Upper lobe of left lung (tissue), 6 donors: Measurements from ENCODE around the gene RTCB. TPM values are rescaled to one million over a fixed set of nuclear protein-coding genes. Genes with fewer than 3 reads are reported as not detected.

Experiments used
- ATAC-seq, 2 donors: fragments of 200-7000 bp; cut with Tn5 transposase; one replicate each; pipeline ENCODE4 v1.9.1; 2022; ENCODE audit warnings: mild to moderate bottlenecking in 2 of 2, moderate library complexity in 2 of 2; ENCODE audit not compliant: low FRiP score in 2 of 2
- DNase-seq, 2 donors: peaks; one replicate each; pipeline ENCODE4 v3.0.0-alpha.2; 2019 to 2020
- H3K27ac ChIP-seq, 4 donors: fragments of 200-600 bp; sonication (generic); one replicate each; pipeline ENCODE4 v1.5.1; 2016 to 2019
- H3K27me3 ChIP-seq, 4 donors: fragments of 200-600 bp; sonication (generic); one replicate each; pipeline ENCODE4 v1.5.1; 2017 to 2019
- H3K36me3 ChIP-seq, 4 donors: fragments of 200-600 bp; sonication (generic); one replicate each; pipeline ENCODE4 v1.5.1; 2016 to 2019
- H3K4me1 ChIP-seq, 4 donors: fragments of 200-600 bp; sonication (generic); one replicate each; pipeline ENCODE4 v1.5.1; 2018 to 2019
- H3K4me3 ChIP-seq, 4 donors: fragments of 200-600 bp; sonication (generic); one replicate each; pipeline ENCODE4 v1.5.1; 2017 to 2019; ENCODE audit warnings: mild to moderate bottlenecking in 2 of 4, moderate library complexity in 1 of 4
- H3K9me3 ChIP-seq, 4 donors: fragments of 200-600 bp; sonication (generic); one replicate each; pipeline ENCODE4 v1.5.1; 2018 to 2019
- CTCF ChIP-seq, 6 experiments: fragments of 450-650 bp in 4 of 6; fragments of 200-600 bp in 2 of 6; sonication (generic) in 2 of 6; IDR thresholded peaks; one replicate each; pipeline ENCODE4 v1.5.1; 2016 to 2019; ENCODE audit warnings: antibody characterized with exemption in 6 of 6
- EP300 ChIP-seq, 4 donors: sonication (generic); formaldehyde crosslinking; IDR thresholded peaks; one replicate each; pipeline ENCODE4 v1.5.1; 2017; ENCODE audit warnings: antibody characterized with exemption in 4 of 4, control low read depth in 2 of 4
- POLR2A ChIP-seq, 4 donors: fragments of 450-650 bp; IDR thresholded peaks; one replicate each; pipeline ENCODE4 v1.5.1; 2016 to 2017; ENCODE audit warnings: antibody characterized with exemption in 4 of 4, mild to moderate bottlenecking in 2 of 4
- POLR2AphosphoS5 ChIP-seq, 2 donors: sonication (generic); formaldehyde crosslinking; IDR thresholded peaks; one replicate each; pipeline ENCODE4 v1.5.1; 2017; ENCODE audit warnings: antibody characterized with exemption in 2 of 2
- WGBS, 2 donors: methylation state at CpG; one replicate each; pipeline ENCODE4 v1.1.5; 2017 to 2018; 5-methylcytosine and 5-hydroxymethylcytosine counted together
- total RNA-seq, 6 donors: library from RNA; depleted of rRNA in 4 of 6; stranded (reverse); fragments of >200 nt in 4 of 6; gene quantifications; one replicate each; pipeline versions ENCODE4 v1.1.0 to v1.2.1, GENCODE V29; 2016 to 2021
- donor health status: DM: no; HTN: no; CAD: no; lungs with moderate emphysema.
- donor health status: DM: no; HTN: yes; CAD: no; lungs with severe emphysema.

RTCB gene
- total RNA-seq, 6 donors from 2014 or later: 45.3 to 71.4 (median 63.7) TPM

GRCh38 chr22:32410459-32410858 lies 1.6 kb downstream of the RTCB start:
- Histone ChIP-seq H3K27me3 (no peaks in the 10 kb centered on the region), H3K36me3 (peaks cover 13 to 33% (median 21%) of the 10 kb centered on the region in 4 donors), H3K27ac (no peak overlapping the region), H3K4me3 (peak overlapping the region in 3 of 4 donors; percentile 72 to 90 (median 85)), H3K9me3 (no peaks in the 10 kb centered on the region), H3K4me1 (peaks cover 16 to 25% (median 18%) of the 10 kb centered on the region in 4 donors)
- DNase-seq (no peak), ATAC-seq (no peak)
- 78 to 85% methylated on average over 4 of the region's 4 CpGs for WGBS, 2 donors
- no peak for TF ChIP-seq EP300 (IDR thresholded peaks at IDR 0.05)
- TF ChIP-seq POLR2AphosphoS5 (IDR thresholded peaks at IDR 0.05): no peak
- no peak for TF ChIP-seq POLR2A (IDR thresholded peaks at IDR 0.05)
- no peak for TF ChIP-seq CTCF (IDR thresholded peaks at IDR 0.05)

- TF ChIP-seq EP300 (IDR thresholded peaks at IDR 0.05): no peak
- TF ChIP-seq CTCF (IDR thresholded peaks at IDR 0.05): no peak
- no peak for TF ChIP-seq POLR2AphosphoS5 (IDR thresholded peaks at IDR 0.05)
- TF ChIP-seq POLR2A (IDR thresholded peaks at IDR 0.05): no peak
- H3K36me3 ChIP-seq: peaks cover 13 to 38% (median 24%) of the 10 kb centered on the region in 4 donors
- no peaks in the 10 kb centered on the region for H3K9me3 ChIP-seq
- ATAC-seq (no peak), DNase-seq (no peak)
- H3K27me3 ChIP-seq: no peaks in the 10 kb centered on the region
- WGBS, 2 donors: 88 to 95% methylated on average over 8 to 9 of the region's 9 CpGs
- H3K4me1 ChIP-seq: peaks cover 16 to 25% (median 18%) of the 10 kb centered on the region in 4 donors
- H3K4me3 ChIP-seq: peak overlapping the region in 1 of 4 donors; percentile 72
- no peak overlapping the region for H3K27ac ChIP-seq
Measured at GRCh38 chr22:32409977-32410376, 2.1 kb downstream of the RTCB start.

GRCh38 chr22:32407936-32408335 lies 4.1 kb downstream of the RTCB start:
- peaks cover 16 to 25% (median 18%) of the 10 kb centered on the region in 4 donors for H3K4me1 ChIP-seq
- H3K27me3 ChIP-seq: no peaks in the 10 kb centered on the region
- no peak overlapping the region for H3K4me3 ChIP-seq
- ATAC-seq: no peak
- no peak overlapping the region for H3K27ac ChIP-seq
- H3K9me3 ChIP-seq: no peaks in the 10 kb centered on the region
- peaks cover 13 to 59% (median 36%) of the 10 kb centered on the region in 4 donors for H3K36me3 ChIP-seq
- WGBS, 2 donors: 50 to 78% methylated on average over 2 of the region's 2 CpGs
- no peak for DNase-seq
- TF ChIP-seq POLR2AphosphoS5 (IDR thresholded peaks at IDR 0.05) (no peak), POLR2A (IDR thresholded peaks at IDR 0.05) (no peak), EP300 (IDR thresholded peaks at IDR 0.05) (no peak), CTCF (IDR thresholded peaks at IDR 0.05) (no peak)

- peaks cover 13 to 65% (median 41%) of the 10 kb centered on the region in 4 donors for H3K36me3 ChIP-seq
- DNase-seq: no peak
- no peaks in the 10 kb centered on the region for H3K27me3 ChIP-seq
- H3K27ac ChIP-seq: no peak overlapping the region
- H3K9me3 ChIP-seq: no peaks in the 10 kb centered on the region
- no peak overlapping the region for H3K4me3 ChIP-seq
- 75 to 84% methylated on average over 3 of the region's 3 CpGs for WGBS, 2 donors
- no peak for ATAC-seq
- TF ChIP-seq CTCF (IDR thresholded peaks at IDR 0.05) (no peak), POLR2A (IDR thresholded peaks at IDR 0.05) (no peak), POLR2AphosphoS5 (IDR thresholded peaks at IDR 0.05) (no peak), EP300 (IDR thresholded peaks at IDR 0.05) (no peak)
- peaks cover 14 to 19% (median 18%) of the 10 kb centered on the region in 4 donors for H3K4me1 ChIP-seq
Measured at GRCh38 chr22:32407312-32407711, 4.7 kb downstream of the RTCB start.

GRCh38 chr22:32404021-32404420 lies 8.0 kb downstream of the RTCB start:
- DNase-seq (no peak), ATAC-seq (no peak)
- TF ChIP-seq POLR2AphosphoS5 (IDR thresholded peaks at IDR 0.05) (no peak), CTCF (IDR thresholded peaks at IDR 0.05) (no peak), EP300 (IDR thresholded peaks at IDR 0.05) (no peak), POLR2A (IDR thresholded peaks at IDR 0.05) (no peak)
- Histone ChIP-seq H3K27me3 (no peaks in the 10 kb centered on the region), H3K36me3 (peaks cover 26 to 98% (median 67%) of the 10 kb centered on the region in 4 donors), H3K27ac (no peak overlapping the region), H3K4me3 (no peak overlapping the region), H3K9me3 (no peaks in the 10 kb centered on the region), H3K4me1 (peaks cover 0 to 3% (median 0%) of the 10 kb centered on the region in 4 donors)
- 83 to 85% methylated on average over 2 of the region's 2 CpGs for WGBS, 2 donors
